ENCODE results near the gene DLGAP4.

DNA sequence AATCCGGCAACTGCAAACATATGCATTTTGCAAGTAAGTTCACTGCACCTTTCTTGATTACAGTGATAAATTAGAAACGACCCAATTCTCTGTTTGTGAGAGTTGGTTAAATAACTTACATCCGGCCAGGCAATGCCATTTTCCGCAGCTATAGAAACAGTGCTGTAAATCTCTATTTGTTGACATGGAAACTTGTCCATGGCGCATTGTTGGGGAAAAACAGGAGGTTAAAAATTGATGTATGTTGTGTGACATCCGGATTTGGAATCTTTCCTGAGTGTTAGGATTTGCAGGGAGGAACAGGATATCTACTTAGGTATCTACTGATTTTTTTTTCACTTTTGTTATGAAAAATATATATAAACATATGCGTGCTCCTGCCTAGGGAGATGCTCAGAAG lies 66.5 kb downstream of the DLGAP4 start:
- TF ChIP-seq, protein P1, sequence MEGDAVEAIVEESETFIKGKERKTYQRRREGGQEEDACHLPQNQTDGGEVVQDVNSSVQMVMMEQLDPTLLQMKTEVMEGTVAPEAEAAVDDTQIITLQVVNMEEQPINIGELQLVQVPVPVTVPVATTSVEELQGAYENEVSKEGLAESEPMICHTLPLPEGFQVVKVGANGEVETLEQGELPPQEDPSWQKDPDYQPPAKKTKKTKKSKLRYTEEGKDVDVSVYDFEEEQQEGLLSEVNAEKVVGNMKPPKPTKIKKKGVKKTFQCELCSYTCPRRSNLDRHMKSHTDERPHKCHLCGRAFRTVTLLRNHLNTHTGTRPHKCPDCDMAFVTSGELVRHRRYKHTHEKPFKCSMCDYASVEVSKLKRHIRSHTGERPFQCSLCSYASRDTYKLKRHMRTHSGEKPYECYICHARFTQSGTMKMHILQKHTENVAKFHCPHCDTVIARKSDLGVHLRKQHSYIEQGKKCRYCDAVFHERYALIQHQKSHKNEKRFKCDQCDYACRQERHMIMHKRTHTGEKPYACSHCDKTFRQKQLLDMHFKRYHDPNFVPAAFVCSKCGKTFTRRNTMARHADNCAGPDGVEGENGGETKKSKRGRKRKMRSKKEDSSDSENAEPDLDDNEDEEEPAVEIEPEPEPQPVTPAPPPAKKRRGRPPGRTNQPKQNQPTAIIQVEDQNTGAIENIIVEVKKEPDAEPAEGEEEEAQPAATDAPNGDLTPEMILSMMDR (IDR thresholded peaks at IDR 0.05): no peak
- TF ChIP-seq POLR2AphosphoS5 (IDR thresholded peaks at IDR 0.05): no peak
- no peak for TF ChIP-seq EP300 (IDR thresholded peaks at IDR 0.05; ENCODE audit: low read depth)
